KMS-11 (cell line): Measurements from ENCODE around the gene PHF14.
"Not testable (repeated sequence)": the region's sequence is repeated elsewhere in the genome, so short reads cannot be mapped to it uniquely, and the experiment has no call there.

Source experiments
- H2AFZ ChIP-seq: fragments of 200-600 bp; sonication (generic); 2 replicates; pipeline ENCODE4 v1.6.1; 2016; ENCODE audit warnings: antibody characterized with exemption, mixed run types, low read depth
- H3K27ac ChIP-seq: fragments of 200-600 bp; sonication (generic); 2 replicates; pipeline ENCODE4 v1.6.1; 2016; ENCODE audit warnings: mild to moderate bottlenecking, mixed run types
- H3K27me3 ChIP-seq: fragments of 200-600 bp; sonication (generic); 2 replicates; pipeline ENCODE4 v1.6.1; 2017; ENCODE audit warnings: mild to moderate bottlenecking, low read depth, mixed run types, moderate library complexity; ENCODE audit not compliant: insufficient read depth
- H3K36me3 ChIP-seq: fragments of 200-600 bp; sonication (generic); 2 replicates; pipeline ENCODE4 v1.6.1; 2017; ENCODE audit warnings: mild to moderate bottlenecking, mixed run types; ENCODE audit not compliant: insufficient read depth
- H3K4me1 ChIP-seq: fragments of 200-600 bp; sonication (generic); 2 replicates; pipeline ENCODE4 v1.6.1; 2016; ENCODE audit warnings: mild to moderate bottlenecking, low read depth, mixed run types; ENCODE audit not compliant: poor library complexity, severe bottlenecking
- H3K4me2 ChIP-seq: fragments of 200-600 bp; sonication (generic); 2 replicates; pipeline ENCODE4 v1.7.0; 2016; ENCODE audit warnings: mild to moderate bottlenecking, mixed run types
- H3K4me3 ChIP-seq: fragments of 200-600 bp; sonication (generic); IDR thresholded peaks from 2 replicates; pipeline ENCODE4 v1.6.1; 2017; ENCODE audit warnings: low read depth, low read length, mixed read lengths; ENCODE audit not compliant: insufficient read depth
- H3K79me2 ChIP-seq: fragments of 200-600 bp; sonication (generic); 2 replicates; pipeline ENCODE4 v1.6.1; 2016; ENCODE audit warnings: low read depth, mixed run types; ENCODE audit not compliant: insufficient read depth
- H3K9ac ChIP-seq: fragments of 200-600 bp; sonication (generic); 2 replicates; pipeline ENCODE4 v1.6.1; 2016; ENCODE audit warnings: mild to moderate bottlenecking, mixed run types
- H4K20me1 ChIP-seq: fragments of 200-600 bp; sonication (generic); 2 replicates; pipeline ENCODE4 v1.6.1; 2016; ENCODE audit warnings: mild to moderate bottlenecking, mixed run types; ENCODE audit not compliant: insufficient read depth
- CTCF ChIP-seq: fragments of 200-600 bp; sonication (generic); conservative IDR thresholded peaks from 2 replicates; pipeline ENCODE4 v1.6.1; 2017; ENCODE audit warnings: low read depth, mild to moderate bottlenecking, antibody characterized with exemption, low read length, moderate library complexity, mixed read lengths

Gene PHF14

GRCh38 chr7:10956528-10956927 is 17.1 kb upstream of the PHF14 start:
- Histone ChIP-seq H3K4me1 (peaks cover 31% of the 10 kb centered on the region), H3K4me2 (no peak overlapping the region), H3K4me3 (no peak overlapping the region), H3K27me3 (no peaks in the 10 kb centered on the region), H4K20me1 (no peaks in the 10 kb centered on the region), H3K9ac (no peak overlapping the region), H3K36me3 (no peaks in the 10 kb centered on the region), H2AFZ (no peak overlapping the region), H3K27ac (no peak overlapping the region), H3K79me2 (no peaks in the 10 kb centered on the region)
- no peak for TF ChIP-seq CTCF

GRCh38 chr7:10960242-10960641 is 13.4 kb upstream of the PHF14 start:
- H3K4me1 ChIP-seq, result not testable (repeated sequence)

GRCh38 chr7:10965016-10965415 is 8.7 kb upstream of the PHF14 start:
- H3K9ac ChIP-seq, H3K4me1 ChIP-seq, H3K4me3 ChIP-seq, H4K20me1 ChIP-seq, H3K4me2 ChIP-seq, H3K79me2 ChIP-seq, H2AFZ ChIP-seq, H3K27ac ChIP-seq, H3K36me3 ChIP-seq, H3K27me3 ChIP-seq: not testable (repeated sequence)

More at GRCh38 chr7:10960242-10960641, 13.4 kb upstream of the PHF14 start:
- H3K4me3 ChIP-seq, H3K4me2 ChIP-seq, H4K20me1 ChIP-seq, H3K36me3 ChIP-seq, H3K9ac ChIP-seq, H3K27ac ChIP-seq, H3K79me2 ChIP-seq, H2AFZ ChIP-seq, H3K27me3 ChIP-seq: not testable (repeated sequence)

- no peak for TF ChIP-seq CTCF
- Histone ChIP-seq H3K79me2 (peaks cover 11% of the 10 kb centered on the region), H3K36me3 (no peaks in the 10 kb centered on the region), H3K9ac (no peak overlapping the region), H2AFZ (peak overlapping the region; percentile 98; the same call in 1 of the 2 replicates), H3K27ac (no peak overlapping the region), H3K4me3 (no peak overlapping the region), H3K4me1 (peaks cover 23% of the 10 kb centered on the region), H3K4me2 (no peak overlapping the region), H3K27me3 (no peaks in the 10 kb centered on the region), H4K20me1 (no peaks in the 10 kb centered on the region)
Measured at GRCh38 chr7:10972174-10972573, 1.5 kb upstream of the PHF14 start.

GRCh38 chr7:10973942-10974911 is 555 bp downstream of the PHF14 start:
- Histone ChIP-seq H3K4me1 (peaks cover 23% of the 10 kb centered on the region), H3K4me3 (peak overlapping the region; percentile 11), H3K27ac (peak overlapping the region; percentile 88), H3K9ac (peak overlapping the region; percentile 96), H3K4me2 (peak overlapping the region; percentile 96), H3K79me2 (peaks cover 11% of the 10 kb centered on the region), H3K27me3 (no peaks in the 10 kb centered on the region), H4K20me1 (no peaks in the 10 kb centered on the region), H3K36me3 (no peaks in the 10 kb centered on the region), H2AFZ (peak overlapping the region; percentile 98)
- TF ChIP-seq CTCF, result no peak
